WTC11 (cell line): ENCODE results near the gene IL36G. TPM values are rescaled to one million over a fixed set of nuclear protein-coding genes. Genes with fewer than 3 reads are reported as not detected.

Experiments used
- ATAC-seq: fragments of 200-7000 bp; cut with Tn5 transposase; 2 replicates; pipeline ENCODE4 v1.10.0; 2021; ENCODE audit warnings: mild to moderate bottlenecking, moderate library complexity
- CTCF ChIA-PET: fragments of 300-600 bp; sonication (Branson Sonifier 250); formaldehyde crosslinking; loops from one replicate; lab custom pipeline; 2021; ENCODE audit warnings: antibody characterized with exemption; lab: Charles Lee
- POLR2A ChIA-PET: fragments of 350-600 bp; sonication (Branson Sonifier 250); formaldehyde crosslinking; loops from one replicate; lab custom pipeline; 2021; ENCODE audit warnings: antibody characterized with exemption; lab: Charles Lee
- DNase-seq: peaks from one replicate; pipeline ENCODE4 v3.0.0; 2021; ENCODE audit warnings: low spot score
- H3K27ac Mint-ChIP-seq: 2 replicates; pipeline ENCODE4 v1.8.0; 2021; ENCODE audit warnings: mixed read lengths
- H3K27me3 Mint-ChIP-seq: 2 replicates; pipeline ENCODE4 v1.8.0; 2021; ENCODE audit warnings: low read depth, mild to moderate bottlenecking, moderate library complexity, mixed read lengths
- H3K36me3 Mint-ChIP-seq: 2 replicates; pipeline ENCODE4 v1.8.0; 2021; ENCODE audit warnings: mixed read lengths
- H3K4me1 Mint-ChIP-seq: 2 replicates; pipeline ENCODE4 v1.8.0; 2022; ENCODE audit warnings: mixed read lengths
- H3K4me3 Mint-ChIP-seq: 2 replicates; pipeline ENCODE4 v1.8.0; 2021; ENCODE audit warnings: mild to moderate bottlenecking, moderate library complexity, mixed read lengths
- H3K9me3 Mint-ChIP-seq: 2 replicates; pipeline ENCODE4 v1.8.0; 2021; ENCODE audit warnings: mixed read lengths
- CBFB ChIP-seq: sonication (generic); formaldehyde crosslinking; IDR thresholded peaks from 2 replicates; pipeline ENCODE4 v1.8.1; 2022; ENCODE audit warnings: mild to moderate bottlenecking, low read depth, missing genetic modification reagents
- HMGA2 ChIP-seq: fragments of 250-450 bp; sonication (Bioruptor Pico); IDR thresholded peaks from 2 replicates; pipeline ENCODE4 v1.4.0; 2021; ENCODE audit warnings: mild to moderate bottlenecking, moderate library complexity
- JAZF1 ChIP-seq: fragments of 250-450 bp; sonication (Bioruptor Pico); IDR thresholded peaks from 2 replicates; pipeline ENCODE4 v1.9.0; 2021; ENCODE audit warnings: moderate library complexity, mild to moderate bottlenecking, inconsistent platforms
- JUN ChIP-seq: sonication (generic); formaldehyde crosslinking; IDR thresholded peaks from 2 replicates; pipeline ENCODE4 v1.8.0; 2023; ENCODE audit warnings: mild to moderate bottlenecking, missing genetic modification reagents
- MYBL2 ChIP-seq: sonication (generic); formaldehyde crosslinking; IDR thresholded peaks from 2 replicates; pipeline ENCODE4 v1.8.1; 2023; ENCODE audit warnings: mild to moderate bottlenecking, moderate library complexity, missing genetic modification reagents
- NFATC4 ChIP-seq: fragments of 250-450 bp; sonication (Bioruptor Pico); IDR thresholded peaks from 2 replicates; pipeline ENCODE4 v1.9.0; 2021; ENCODE audit warnings: mild to moderate bottlenecking
- NR1H2 ChIP-seq: sonication (generic); formaldehyde crosslinking; IDR thresholded peaks from 2 replicates; pipeline ENCODE4 v1.9.0; 2021; ENCODE audit warnings: mild to moderate bottlenecking, moderate library complexity, missing genetic modification reagents
- TP53 ChIP-seq: sonication (generic); formaldehyde crosslinking; IDR thresholded peaks from 2 replicates; pipeline ENCODE4 v1.8.1; 2023; ENCODE audit warnings: mild to moderate bottlenecking, missing genetic modification reagents
- ZNF138 ChIP-seq: sonication (generic); formaldehyde crosslinking; conservative IDR thresholded peaks from 2 replicates; pipeline ENCODE4 v1.8.1; 2022; ENCODE audit warnings: mild to moderate bottlenecking, moderate library complexity, missing genetic modification reagents
- ZNF671 ChIP-seq: fragments of 250-450 bp; sonication (Bioruptor Pico); IDR thresholded peaks from 2 replicates; pipeline ENCODE4 v1.8.0; 2021; ENCODE audit warnings: mild to moderate bottlenecking
- total RNA-seq: library from RNA; stranded (reverse); gene quantifications from 3 replicates; pipeline ENCODE4 v1.2.3, GENCODE V29; 2021
- TF ChIP-seq, protein P1 (sequence below): sonication (generic); formaldehyde crosslinking; IDR thresholded peaks from 2 replicates; pipeline ENCODE4 v1.8.1; 2023; ENCODE audit warnings: mild to moderate bottlenecking, missing genetic modification reagents, borderline replicate concordance
- TF ChIP-seq, protein P2 (sequence below): sonication (generic); formaldehyde crosslinking; IDR thresholded peaks from 2 replicates; pipeline ENCODE4 v1.8.0; 2022; ENCODE audit warnings: mild to moderate bottlenecking, missing genetic modification reagents
- TF ChIP-seq, protein P3 (sequence below): sonication (generic); formaldehyde crosslinking; IDR thresholded peaks from 2 replicates; pipeline ENCODE4 v1.8.0; 2022; ENCODE audit warnings: mild to moderate bottlenecking, missing genetic modification reagents
- TF ChIP-seq, protein P4 (sequence below): fragments of 250-450 bp; sonication (Bioruptor Pico); IDR thresholded peaks from 2 replicates; pipeline ENCODE4 v1.8.0; 2021; ENCODE audit warnings: mild to moderate bottlenecking
- TF ChIP-seq, protein P5 (sequence below): sonication (generic); formaldehyde crosslinking; IDR thresholded peaks from 2 replicates; pipeline ENCODE4 v1.8.0; 2023; ENCODE audit warnings: mild to moderate bottlenecking, missing genetic modification reagents
- TF ChIP-seq, protein P6 (sequence below): sonication (generic); formaldehyde crosslinking; IDR thresholded peaks from 2 replicates; pipeline ENCODE4 v1.8.1; 2023; ENCODE audit warnings: mild to moderate bottlenecking, missing genetic modification reagents
- TF ChIP-seq, protein P7 (sequence below): fragments of 250-450 bp; sonication (Bioruptor Pico); IDR thresholded peaks from 2 replicates; pipeline ENCODE4 v1.9.0; 2021; ENCODE audit warnings: mild to moderate bottlenecking, borderline replicate concordance
- TF ChIP-seq, protein P8 (sequence below): sonication (generic); formaldehyde crosslinking; IDR thresholded peaks from 2 replicates; pipeline ENCODE4 v1.8.1; 2023; ENCODE audit warnings: mild to moderate bottlenecking, missing genetic modification reagents, moderate library complexity

The IL36G gene
- total RNA-seq, 1 experiment from 2014 or later: not detected

DNA sequence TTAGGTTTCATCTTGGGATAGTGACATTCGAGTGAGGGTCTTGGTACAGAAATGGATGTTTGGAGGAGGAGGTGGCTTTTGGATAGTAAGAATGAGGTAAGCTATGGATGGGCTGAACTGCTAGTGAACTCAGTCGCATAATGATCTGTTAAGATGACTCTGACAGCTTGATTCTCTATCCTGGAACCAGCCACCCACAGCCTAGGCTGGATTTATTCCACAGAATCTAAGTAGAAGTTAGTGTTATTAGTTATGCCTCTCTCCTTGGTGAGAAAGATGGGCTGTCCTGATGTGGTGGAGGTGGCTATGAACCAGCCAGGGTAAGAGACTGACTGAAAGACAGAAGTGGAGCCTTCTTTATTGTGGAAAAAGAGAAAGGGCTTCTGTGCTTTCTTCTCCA, 49.9 kb downstream of the IL36G start:
- Mint-ChIP-seq H3K27me3 (peaks cover 30% of the 10 kb centered on the region), H3K4me3 (no peak overlapping the region)
- CTCF ChIA-PET: interaction anchor here (0.7 kb wide), 1 partner anchor 52 kb away, joined by 5 read pairs; no protein-coding TSS in a partner anchor

More for the DNA sequence above, 49.9 kb downstream of the IL36G start:
- DNase-seq: no peak
- no peak for ATAC-seq
- no peak overlapping the region for H3K27ac Mint-ChIP-seq
- H3K4me1 Mint-ChIP-seq: peaks cover 12% of the 10 kb centered on the region
- POLR2A ChIA-PET: interaction anchor here (1.0 kb wide), 1 partner anchor 12 kb away, joined by 3 read pairs; no protein-coding TSS in a partner anchor
- no peaks in the 10 kb centered on the region for H3K36me3 Mint-ChIP-seq
- TF ChIP-seq NR1H2: no peak
- TF ChIP-seq ZNF138 (CRISPR knock-in tag): no peak
- TF ChIP-seq, protein P1, sequence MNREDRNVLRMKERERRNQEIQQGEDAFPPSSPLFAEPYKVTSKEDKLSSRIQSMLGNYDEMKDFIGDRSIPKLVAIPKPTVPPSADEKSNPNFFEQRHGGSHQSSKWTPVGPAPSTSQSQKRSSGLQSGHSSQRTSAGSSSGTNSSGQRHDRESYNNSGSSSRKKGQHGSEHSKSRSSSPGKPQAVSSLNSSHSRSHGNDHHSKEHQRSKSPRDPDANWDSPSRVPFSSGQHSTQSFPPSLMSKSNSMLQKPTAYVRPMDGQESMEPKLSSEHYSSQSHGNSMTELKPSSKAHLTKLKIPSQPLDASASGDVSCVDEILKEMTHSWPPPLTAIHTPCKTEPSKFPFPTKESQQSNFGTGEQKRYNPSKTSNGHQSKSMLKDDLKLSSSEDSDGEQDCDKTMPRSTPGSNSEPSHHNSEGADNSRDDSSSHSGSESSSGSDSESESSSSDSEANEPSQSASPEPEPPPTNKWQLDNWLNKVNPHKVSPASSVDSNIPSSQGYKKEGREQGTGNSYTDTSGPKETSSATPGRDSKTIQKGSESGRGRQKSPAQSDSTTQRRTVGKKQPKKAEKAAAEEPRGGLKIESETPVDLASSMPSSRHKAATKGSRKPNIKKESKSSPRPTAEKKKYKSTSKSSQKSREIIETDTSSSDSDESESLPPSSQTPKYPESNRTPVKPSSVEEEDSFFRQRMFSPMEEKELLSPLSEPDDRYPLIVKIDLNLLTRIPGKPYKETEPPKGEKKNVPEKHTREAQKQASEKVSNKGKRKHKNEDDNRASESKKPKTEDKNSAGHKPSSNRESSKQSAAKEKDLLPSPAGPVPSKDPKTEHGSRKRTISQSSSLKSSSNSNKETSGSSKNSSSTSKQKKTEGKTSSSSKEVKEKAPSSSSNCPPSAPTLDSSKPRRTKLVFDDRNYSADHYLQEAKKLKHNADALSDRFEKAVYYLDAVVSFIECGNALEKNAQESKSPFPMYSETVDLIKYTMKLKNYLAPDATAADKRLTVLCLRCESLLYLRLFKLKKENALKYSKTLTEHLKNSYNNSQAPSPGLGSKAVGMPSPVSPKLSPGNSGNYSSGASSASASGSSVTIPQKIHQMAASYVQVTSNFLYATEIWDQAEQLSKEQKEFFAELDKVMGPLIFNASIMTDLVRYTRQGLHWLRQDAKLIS: no peak
- TF ChIP-seq, protein P2, sequence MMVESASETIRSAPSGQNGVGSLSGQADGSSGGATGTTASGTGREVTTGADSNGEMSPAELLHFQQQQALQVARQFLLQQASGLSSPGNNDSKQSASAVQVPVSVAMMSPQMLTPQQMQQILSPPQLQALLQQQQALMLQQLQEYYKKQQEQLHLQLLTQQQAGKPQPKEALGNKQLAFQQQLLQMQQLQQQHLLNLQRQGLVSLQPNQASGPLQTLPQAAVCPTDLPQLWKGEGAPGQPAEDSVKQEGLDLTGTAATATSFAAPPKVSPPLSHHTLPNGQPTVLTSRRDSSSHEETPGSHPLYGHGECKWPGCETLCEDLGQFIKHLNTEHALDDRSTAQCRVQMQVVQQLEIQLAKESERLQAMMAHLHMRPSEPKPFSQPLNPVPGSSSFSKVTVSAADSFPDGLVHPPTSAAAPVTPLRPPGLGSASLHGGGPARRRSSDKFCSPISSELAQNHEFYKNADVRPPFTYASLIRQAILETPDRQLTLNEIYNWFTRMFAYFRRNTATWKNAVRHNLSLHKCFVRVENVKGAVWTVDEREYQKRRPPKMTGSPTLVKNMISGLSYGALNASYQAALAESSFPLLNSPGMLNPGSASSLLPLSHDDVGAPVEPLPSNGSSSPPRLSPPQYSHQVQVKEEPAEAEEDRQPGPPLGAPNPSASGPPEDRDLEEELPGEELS (CRISPR knock-in tag): no peak
- TF ChIP-seq, protein P3, sequence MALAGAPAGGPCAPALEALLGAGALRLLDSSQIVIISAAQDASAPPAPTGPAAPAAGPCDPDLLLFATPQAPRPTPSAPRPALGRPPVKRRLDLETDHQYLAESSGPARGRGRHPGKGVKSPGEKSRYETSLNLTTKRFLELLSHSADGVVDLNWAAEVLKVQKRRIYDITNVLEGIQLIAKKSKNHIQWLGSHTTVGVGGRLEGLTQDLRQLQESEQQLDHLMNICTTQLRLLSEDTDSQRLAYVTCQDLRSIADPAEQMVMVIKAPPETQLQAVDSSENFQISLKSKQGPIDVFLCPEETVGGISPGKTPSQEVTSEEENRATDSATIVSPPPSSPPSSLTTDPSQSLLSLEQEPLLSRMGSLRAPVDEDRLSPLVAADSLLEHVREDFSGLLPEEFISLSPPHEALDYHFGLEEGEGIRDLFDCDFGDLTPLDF (CRISPR knock-in tag): no peak
- TF ChIP-seq, protein P4, sequence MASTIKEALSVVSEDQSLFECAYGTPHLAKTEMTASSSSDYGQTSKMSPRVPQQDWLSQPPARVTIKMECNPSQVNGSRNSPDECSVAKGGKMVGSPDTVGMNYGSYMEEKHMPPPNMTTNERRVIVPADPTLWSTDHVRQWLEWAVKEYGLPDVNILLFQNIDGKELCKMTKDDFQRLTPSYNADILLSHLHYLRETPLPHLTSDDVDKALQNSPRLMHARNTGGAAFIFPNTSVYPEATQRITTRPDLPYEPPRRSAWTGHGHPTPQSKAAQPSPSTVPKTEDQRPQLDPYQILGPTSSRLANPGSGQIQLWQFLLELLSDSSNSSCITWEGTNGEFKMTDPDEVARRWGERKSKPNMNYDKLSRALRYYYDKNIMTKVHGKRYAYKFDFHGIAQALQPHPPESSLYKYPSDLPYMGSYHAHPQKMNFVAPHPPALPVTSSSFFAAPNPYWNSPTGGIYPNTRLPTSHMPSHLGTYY (CRISPR knock-in tag): no peak
- TF ChIP-seq JUN (CRISPR knock-in tag): no peak
- TF ChIP-seq, protein P5, sequence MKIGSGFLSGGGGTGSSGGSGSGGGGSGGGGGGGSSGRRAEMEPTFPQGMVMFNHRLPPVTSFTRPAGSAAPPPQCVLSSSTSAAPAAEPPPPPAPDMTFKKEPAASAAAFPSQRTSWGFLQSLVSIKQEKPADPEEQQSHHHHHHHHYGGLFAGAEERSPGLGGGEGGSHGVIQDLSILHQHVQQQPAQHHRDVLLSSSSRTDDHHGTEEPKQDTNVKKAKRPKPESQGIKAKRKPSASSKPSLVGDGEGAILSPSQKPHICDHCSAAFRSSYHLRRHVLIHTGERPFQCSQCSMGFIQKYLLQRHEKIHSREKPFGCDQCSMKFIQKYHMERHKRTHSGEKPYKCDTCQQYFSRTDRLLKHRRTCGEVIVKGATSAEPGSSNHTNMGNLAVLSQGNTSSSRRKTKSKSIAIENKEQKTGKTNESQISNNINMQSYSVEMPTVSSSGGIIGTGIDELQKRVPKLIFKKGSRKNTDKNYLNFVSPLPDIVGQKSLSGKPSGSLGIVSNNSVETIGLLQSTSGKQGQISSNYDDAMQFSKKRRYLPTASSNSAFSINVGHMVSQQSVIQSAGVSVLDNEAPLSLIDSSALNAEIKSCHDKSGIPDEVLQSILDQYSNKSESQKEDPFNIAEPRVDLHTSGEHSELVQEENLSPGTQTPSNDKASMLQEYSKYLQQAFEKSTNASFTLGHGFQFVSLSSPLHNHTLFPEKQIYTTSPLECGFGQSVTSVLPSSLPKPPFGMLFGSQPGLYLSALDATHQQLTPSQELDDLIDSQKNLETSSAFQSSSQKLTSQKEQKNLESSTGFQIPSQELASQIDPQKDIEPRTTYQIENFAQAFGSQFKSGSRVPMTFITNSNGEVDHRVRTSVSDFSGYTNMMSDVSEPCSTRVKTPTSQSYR (CRISPR knock-in tag): no peak
- TF ChIP-seq CBFB (CRISPR knock-in tag): no peak
- TF ChIP-seq, protein P6, sequence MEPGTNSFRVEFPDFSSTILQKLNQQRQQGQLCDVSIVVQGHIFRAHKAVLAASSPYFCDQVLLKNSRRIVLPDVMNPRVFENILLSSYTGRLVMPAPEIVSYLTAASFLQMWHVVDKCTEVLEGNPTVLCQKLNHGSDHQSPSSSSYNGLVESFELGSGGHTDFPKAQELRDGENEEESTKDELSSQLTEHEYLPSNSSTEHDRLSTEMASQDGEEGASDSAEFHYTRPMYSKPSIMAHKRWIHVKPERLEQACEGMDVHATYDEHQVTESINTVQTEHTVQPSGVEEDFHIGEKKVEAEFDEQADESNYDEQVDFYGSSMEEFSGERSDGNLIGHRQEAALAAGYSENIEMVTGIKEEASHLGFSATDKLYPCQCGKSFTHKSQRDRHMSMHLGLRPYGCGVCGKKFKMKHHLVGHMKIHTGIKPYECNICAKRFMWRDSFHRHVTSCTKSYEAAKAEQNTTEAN (CRISPR knock-in tag): no peak
- no peak for TF ChIP-seq HMGA2 (CRISPR knock-in tag)
- TF ChIP-seq NFATC4: no peak
- TF ChIP-seq, protein P7, sequence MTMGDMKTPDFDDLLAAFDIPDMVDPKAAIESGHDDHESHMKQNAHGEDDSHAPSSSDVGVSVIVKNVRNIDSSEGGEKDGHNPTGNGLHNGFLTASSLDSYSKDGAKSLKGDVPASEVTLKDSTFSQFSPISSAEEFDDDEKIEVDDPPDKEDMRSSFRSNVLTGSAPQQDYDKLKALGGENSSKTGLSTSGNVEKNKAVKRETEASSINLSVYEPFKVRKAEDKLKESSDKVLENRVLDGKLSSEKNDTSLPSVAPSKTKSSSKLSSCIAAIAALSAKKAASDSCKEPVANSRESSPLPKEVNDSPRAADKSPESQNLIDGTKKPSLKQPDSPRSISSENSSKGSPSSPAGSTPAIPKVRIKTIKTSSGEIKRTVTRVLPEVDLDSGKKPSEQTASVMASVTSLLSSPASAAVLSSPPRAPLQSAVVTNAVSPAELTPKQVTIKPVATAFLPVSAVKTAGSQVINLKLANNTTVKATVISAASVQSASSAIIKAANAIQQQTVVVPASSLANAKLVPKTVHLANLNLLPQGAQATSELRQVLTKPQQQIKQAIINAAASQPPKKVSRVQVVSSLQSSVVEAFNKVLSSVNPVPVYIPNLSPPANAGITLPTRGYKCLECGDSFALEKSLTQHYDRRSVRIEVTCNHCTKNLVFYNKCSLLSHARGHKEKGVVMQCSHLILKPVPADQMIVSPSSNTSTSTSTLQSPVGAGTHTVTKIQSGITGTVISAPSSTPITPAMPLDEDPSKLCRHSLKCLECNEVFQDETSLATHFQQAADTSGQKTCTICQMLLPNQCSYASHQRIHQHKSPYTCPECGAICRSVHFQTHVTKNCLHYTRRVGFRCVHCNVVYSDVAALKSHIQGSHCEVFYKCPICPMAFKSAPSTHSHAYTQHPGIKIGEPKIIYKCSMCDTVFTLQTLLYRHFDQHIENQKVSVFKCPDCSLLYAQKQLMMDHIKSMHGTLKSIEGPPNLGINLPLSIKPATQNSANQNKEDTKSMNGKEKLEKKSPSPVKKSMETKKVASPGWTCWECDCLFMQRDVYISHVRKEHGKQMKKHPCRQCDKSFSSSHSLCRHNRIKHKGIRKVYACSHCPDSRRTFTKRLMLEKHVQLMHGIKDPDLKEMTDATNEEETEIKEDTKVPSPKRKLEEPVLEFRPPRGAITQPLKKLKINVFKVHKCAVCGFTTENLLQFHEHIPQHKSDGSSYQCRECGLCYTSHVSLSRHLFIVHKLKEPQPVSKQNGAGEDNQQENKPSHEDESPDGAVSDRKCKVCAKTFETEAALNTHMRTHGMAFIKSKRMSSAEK (CRISPR knock-in tag): no peak
- TF ChIP-seq, protein P8, sequence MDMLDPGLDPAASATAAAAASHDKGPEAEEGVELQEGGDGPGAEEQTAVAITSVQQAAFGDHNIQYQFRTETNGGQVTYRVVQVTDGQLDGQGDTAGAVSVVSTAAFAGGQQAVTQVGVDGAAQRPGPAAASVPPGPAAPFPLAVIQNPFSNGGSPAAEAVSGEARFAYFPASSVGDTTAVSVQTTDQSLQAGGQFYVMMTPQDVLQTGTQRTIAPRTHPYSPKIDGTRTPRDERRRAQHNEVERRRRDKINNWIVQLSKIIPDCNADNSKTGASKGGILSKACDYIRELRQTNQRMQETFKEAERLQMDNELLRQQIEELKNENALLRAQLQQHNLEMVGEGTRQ (CRISPR knock-in tag): no peak
- TF ChIP-seq ZNF671 (CRISPR knock-in tag): no peak
- TF ChIP-seq JAZF1: no peak
- TF ChIP-seq MYBL2 (CRISPR knock-in tag): no peak
- TF ChIP-seq TP53 (CRISPR knock-in tag): no peak
- peaks cover 17% of the 10 kb centered on the region for H3K9me3 Mint-ChIP-seq
